Hepatic stellate cell (primary cell): ENCODE results near the gene VASP.

Experiments
- DNase-seq: peaks from one replicate; pipeline ENCODE4 v3.0.0; 2011; ENCODE audit warnings: low spot score

Gene VASP

GRCh38 chr19:45556835-45557234 lies 49.6 kb downstream of the VASP start:
- DNase-seq: no peak

DNA sequence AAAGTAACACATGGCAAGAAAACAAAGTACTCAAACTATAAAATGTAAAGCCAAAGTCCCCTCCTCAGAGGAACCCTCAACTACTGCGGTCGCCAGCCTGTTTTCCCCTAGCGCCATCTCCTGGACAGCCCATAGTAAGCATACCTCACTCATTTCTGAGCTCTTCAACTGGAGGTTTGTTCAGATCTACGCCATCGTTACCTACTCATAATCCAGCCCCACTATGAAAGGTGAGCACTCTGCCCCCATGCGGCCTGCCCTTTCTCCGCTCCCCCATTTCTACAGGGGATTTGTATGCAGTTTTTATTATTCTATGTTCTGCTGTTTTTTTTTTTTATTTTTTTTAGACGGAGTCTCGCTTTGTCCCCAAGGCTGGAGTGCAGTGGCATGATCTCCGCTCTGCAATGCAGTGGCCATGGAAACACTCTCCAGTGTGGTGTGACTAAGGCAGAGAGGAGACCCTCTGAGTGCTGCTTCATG lies 51.2 kb downstream of the VASP start:
- DNase-seq: peak; percentile 50

DNA sequence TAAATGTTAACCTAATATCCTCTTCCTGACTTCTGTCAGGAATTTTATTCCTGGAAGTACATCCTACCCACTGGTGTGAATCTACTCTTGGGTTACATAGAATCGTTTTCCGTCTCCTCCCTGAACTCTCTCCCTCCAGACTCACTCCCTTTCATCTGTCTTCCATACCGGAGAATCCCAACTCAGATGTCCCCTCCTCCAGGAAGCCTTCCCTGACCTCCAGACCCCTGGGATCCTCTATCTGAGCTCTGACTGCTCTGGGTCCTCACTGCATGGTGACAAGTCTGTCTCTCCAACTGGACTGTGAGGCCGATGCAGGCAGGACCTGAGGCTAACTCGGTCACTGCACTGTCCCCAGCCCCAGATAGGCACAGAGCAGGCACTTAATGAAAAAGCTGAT lies 52.8 kb downstream of the VASP start:
- no peak for DNase-seq

GRCh38 chr19:45560686-45561085 lies 53.4 kb downstream of the VASP start:
- DNase-seq: no peak

DNA sequence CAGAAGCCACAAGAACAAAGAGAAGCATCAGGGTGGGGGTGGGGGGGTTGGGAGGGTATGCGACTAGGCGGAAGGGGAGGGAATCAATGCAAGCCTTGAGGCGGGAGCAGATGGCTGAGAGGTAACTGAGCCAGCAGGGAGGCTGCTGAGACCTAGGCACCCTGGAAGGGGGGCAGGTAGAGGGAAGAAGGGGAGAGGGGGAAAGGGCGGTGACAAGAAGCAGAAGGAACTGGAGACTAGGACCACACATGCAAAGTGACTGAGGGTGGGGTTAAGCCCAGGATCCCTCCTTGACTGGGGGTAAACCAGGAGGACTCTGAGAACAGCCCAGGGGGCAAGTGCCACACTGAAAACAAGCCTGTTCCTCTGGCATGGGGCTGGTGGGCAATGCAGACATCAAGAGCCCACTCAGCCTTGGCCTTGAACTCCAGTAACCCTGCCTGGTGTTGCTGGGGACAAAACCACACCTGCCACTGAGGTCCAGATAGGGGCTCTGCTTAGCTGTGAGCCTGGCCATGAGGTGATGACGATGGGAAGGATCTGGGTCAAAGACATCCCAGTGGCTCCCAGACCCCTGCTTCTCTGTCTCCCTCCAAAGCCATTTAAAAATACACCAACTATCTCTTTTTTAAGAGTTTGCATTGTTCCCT lies 57.0 kb downstream of the VASP start:
- no peak for DNase-seq

GRCh38 chr19:45567609-45568008 lies 60.3 kb downstream of the VASP start:
- DNase-seq: no peak

DNA sequence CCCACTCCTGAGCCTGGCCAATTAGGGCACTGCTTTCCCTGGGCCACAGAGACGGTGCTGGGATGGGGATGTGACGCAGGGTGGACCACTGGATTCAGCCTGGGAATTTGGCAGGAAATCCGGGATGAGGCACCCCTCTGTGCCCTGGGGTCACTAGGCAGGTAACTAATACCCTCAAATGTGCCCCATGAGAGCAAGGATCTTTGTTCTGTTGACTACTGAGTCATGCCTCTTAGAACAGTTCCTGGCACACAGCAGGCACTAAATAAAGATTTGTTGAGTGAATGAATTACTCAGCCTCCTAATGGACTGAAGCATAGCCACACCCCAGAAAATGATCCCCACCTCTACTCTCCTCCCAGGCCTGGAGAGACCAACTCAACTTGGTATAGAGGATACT lies 61.5 kb downstream of the VASP start:
- no peak for DNase-seq

- peak; percentile 36 for DNase-seq
Measured at GRCh38 chr19:45569619-45570421, 62.5 kb downstream of the VASP start.

GRCh38 chr19:45571457-45572220 lies 64.4 kb downstream of the VASP start:
- no peak for DNase-seq

GRCh38 chr19:45574526-45574925 lies 67.2 kb downstream of the VASP start:
- DNase-seq: no peak

DNA sequence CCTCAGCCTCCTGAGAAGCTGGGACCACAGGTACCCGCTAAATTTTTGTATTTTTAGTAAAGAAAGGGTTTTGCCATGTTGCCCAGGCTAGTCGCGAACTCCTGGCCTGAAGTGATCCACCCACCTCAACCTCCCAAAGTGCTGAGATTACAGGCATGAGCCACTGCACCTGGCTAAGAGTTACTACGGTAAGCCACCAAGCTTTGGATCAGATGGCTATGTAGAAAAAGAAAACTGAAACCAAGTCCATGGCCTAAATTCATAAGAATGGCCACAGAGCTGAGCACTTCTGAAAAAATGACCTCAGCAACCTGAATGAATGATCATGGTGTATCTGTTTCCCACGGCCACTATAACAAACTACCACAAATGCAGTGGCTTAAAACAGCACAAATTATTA lies 67.9 kb downstream of the VASP start:
- no peak for DNase-seq
